SK-N-SH treated with all-trans-retinoic acid at 6 μM for 48 hours (cell line): Measurements from ENCODE around the gene LAMB4.

Experiments
- ARNTL ChIP-seq: fragments of 450-650 bp; formaldehyde crosslinking; IDR thresholded peaks from 2 replicates; pipeline ENCODE4 v1.5.0; 2020; ENCODE audit warnings: low read depth, mild to moderate bottlenecking, moderate library complexity, borderline replicate concordance
- CREB5 ChIP-seq: fragments of 250-450 bp; sonication (Bioruptor Pico); IDR thresholded peaks from 2 replicates; pipeline ENCODE4 v1.5.1; 2020; ENCODE audit warnings: low read depth, mild to moderate bottlenecking, moderate library complexity
- POU6F1 ChIP-seq: fragments of 250-450 bp; sonication (Bioruptor Pico); IDR thresholded peaks from 2 replicates; pipeline ENCODE4 v1.8.0; 2021; ENCODE audit warnings: low read depth, mild to moderate bottlenecking, moderate library complexity, borderline replicate concordance
- TOX ChIP-seq: fragments of 250-450 bp; sonication (Bioruptor Pico); IDR thresholded peaks from 2 replicates; pipeline ENCODE4 v1.8.0; 2021; ENCODE audit warnings: mild to moderate bottlenecking, moderate library complexity, borderline replicate concordance
- ZC3H10 ChIP-seq: fragments of 250-450 bp; sonication (Bioruptor Pico); IDR thresholded peaks from 2 replicates; pipeline ENCODE4 v1.5.1; 2021; ENCODE audit warnings: mild to moderate bottlenecking, moderate library complexity
- ZFP3 ChIP-seq: fragments of 250-450 bp; sonication (Bioruptor Pico); IDR thresholded peaks from 2 replicates; pipeline ENCODE4 v1.5.0; 2020; ENCODE audit warnings: mild to moderate bottlenecking, moderate library complexity
- ZFP30 ChIP-seq: fragments of 450-650 bp; formaldehyde crosslinking; IDR thresholded peaks from 2 replicates; pipeline ENCODE4 v1.5.0; 2022; ENCODE audit warnings: mild to moderate bottlenecking, moderate library complexity
- ZNF8 ChIP-seq: fragments of 450-650 bp; formaldehyde crosslinking; IDR thresholded peaks from 2 replicates; pipeline ENCODE4 v1.5.0; 2020; ENCODE audit warnings: mild to moderate bottlenecking, moderate library complexity

- TF ChIP-seq CREB5 (CRISPR knock-in tag) (no peak), ZFP3 (CRISPR knock-in tag) (no peak), TOX (no peak), POU6F1 (no peak), ZFP30 (CRISPR knock-in tag) (no peak), ZNF8 (CRISPR knock-in tag) (no peak), ZC3H10 (CRISPR knock-in tag) (no peak), ARNTL (CRISPR knock-in tag) (no peak)
These were observed 51.5 kb downstream of the LAMB4 start for GRCh38 chr7:108078691-108079090.
